Osteoblast (primary cell): ENCODE results near the gene CD8B2. TPM values are rescaled to one million over a fixed set of nuclear protein-coding genes. Genes with fewer than 3 reads are reported as not detected.

ENCODE experiments used
- DNase-seq: peaks from one replicate; pipeline ENCODE4 v3.0.0; 2011; ENCODE audit warnings: low spot score, mixed read lengths; ENCODE audit not compliant: insufficient read length; ENCODE audit errors: missing footprints
- H2AFZ ChIP-seq: 2 replicates; pipeline ENCODE4 v1.6.0; 2011; ENCODE audit warnings: mild to moderate bottlenecking, low read length
- H3K27ac ChIP-seq: 2 replicates; pipeline ENCODE4 v1.5.1; 2011; ENCODE audit warnings: mild to moderate bottlenecking, low read depth, low read length, moderate library complexity
- H3K27me3 ChIP-seq: 2 replicates; pipeline ENCODE4 v1.6.0; 2012; ENCODE audit warnings: mild to moderate bottlenecking, control low read depth, inconsistent platforms, low read length, moderate library complexity; ENCODE audit not compliant: insufficient read depth
- H3K36me3 ChIP-seq: 2 replicates; pipeline ENCODE4 v1.5.1; 2011; ENCODE audit warnings: mild to moderate bottlenecking, low read length, control low read depth, moderate library complexity; ENCODE audit not compliant: insufficient read depth
- H3K4me1 ChIP-seq: 2 replicates; pipeline ENCODE4 v1.5.1; 2011; ENCODE audit warnings: mild to moderate bottlenecking, low read length, control low read depth, moderate library complexity; ENCODE audit not compliant: insufficient read depth
- H3K4me2 ChIP-seq: 2 replicates; pipeline ENCODE4 v1.6.0; 2011; ENCODE audit warnings: mild to moderate bottlenecking, low read length; ENCODE audit not compliant: insufficient read depth
- H3K4me3 ChIP-seq: fragments of 200-600 bp; sonication (generic); 3 replicates; pipeline ENCODE4 v1.5.1; 2012; ENCODE audit warnings: mild to moderate bottlenecking, low read length, inconsistent platforms; ENCODE audit not compliant: insufficient read depth
- H3K79me2 ChIP-seq: 2 replicates; pipeline ENCODE4 v1.6.0; 2012; ENCODE audit warnings: mild to moderate bottlenecking, low read length, control low read depth, inconsistent platforms; ENCODE audit not compliant: insufficient read depth
- H3K9me3 ChIP-seq: 2 replicates; pipeline ENCODE4 v1.5.1; 2011; ENCODE audit warnings: low read depth, low read length, control low read depth
- H4K20me1 ChIP-seq: 2 replicates; pipeline ENCODE4 v1.6.0; 2012; ENCODE audit warnings: mild to moderate bottlenecking, low read length, control low read depth; ENCODE audit not compliant: insufficient read depth
- total RNA-seq: library from RNA; depleted of rRNA; stranded (reverse); fragments of >200 nt; gene quantifications from 2 replicates; pipeline ENCODE4 v1.2.3, GENCODE V29; 2012
- TF ChIP-seq, protein P1 (sequence below): IDR thresholded peaks from 2 replicates; pipeline ENCODE4 v1.5.1; 2011; ENCODE audit warnings: mild to moderate bottlenecking, low read depth, low read length, moderate library complexity; ENCODE audit errors: extremely low read depth

Gene CD8B2
- total RNA-seq, 1 donor = not detected

DNA sequence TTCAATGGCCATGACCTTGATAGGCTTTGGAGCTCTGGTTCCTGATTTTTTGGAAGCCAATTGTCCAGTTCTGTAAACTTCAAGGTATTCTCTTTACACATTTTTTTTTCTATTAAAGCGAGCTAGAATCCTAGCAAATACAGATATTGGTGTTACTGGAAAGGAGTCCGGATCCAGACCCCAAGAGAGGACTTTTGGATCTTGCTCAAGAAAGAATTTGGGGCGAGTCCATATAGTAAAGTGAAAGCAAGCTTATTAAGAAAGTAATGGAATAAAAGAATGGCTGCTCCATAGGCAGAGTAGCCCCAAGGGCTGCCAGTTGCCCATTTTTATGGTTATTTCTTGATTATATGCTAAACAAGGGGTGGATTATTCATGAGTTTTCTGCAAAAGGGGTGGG, 45.1 kb downstream of the CD8B2 start:
- Histone ChIP-seq H2AFZ (no peak overlapping the region), H3K27me3 (peaks cover 6% of the 10 kb centered on the region)
- TF ChIP-seq, protein P1, sequence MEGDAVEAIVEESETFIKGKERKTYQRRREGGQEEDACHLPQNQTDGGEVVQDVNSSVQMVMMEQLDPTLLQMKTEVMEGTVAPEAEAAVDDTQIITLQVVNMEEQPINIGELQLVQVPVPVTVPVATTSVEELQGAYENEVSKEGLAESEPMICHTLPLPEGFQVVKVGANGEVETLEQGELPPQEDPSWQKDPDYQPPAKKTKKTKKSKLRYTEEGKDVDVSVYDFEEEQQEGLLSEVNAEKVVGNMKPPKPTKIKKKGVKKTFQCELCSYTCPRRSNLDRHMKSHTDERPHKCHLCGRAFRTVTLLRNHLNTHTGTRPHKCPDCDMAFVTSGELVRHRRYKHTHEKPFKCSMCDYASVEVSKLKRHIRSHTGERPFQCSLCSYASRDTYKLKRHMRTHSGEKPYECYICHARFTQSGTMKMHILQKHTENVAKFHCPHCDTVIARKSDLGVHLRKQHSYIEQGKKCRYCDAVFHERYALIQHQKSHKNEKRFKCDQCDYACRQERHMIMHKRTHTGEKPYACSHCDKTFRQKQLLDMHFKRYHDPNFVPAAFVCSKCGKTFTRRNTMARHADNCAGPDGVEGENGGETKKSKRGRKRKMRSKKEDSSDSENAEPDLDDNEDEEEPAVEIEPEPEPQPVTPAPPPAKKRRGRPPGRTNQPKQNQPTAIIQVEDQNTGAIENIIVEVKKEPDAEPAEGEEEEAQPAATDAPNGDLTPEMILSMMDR = no peak

DNA sequence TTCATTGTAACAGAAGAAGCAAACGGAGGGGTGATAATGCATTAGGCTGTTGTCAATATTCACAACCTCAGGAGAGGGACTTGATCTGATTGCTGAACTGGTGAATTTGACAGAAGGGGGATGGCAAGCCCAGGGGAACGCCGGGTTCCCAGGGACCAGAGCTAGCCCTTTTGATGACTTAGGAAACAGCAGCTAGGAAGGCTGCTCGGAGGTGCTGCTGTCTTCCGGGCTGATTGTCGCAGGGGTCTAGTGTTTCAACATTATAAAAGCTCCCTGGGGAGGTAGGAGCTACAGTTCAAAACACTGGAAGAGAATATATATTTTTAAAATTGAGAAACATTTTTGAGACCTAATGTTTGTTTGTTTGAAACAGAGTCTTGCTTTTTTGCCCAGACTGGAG, 47.3 kb downstream of the CD8B2 start:
- no peaks in the 10 kb centered on the region for H3K4me1 ChIP-seq
- H3K4me2 ChIP-seq = no peak overlapping the region
- no peaks in the 10 kb centered on the region for H3K27me3 ChIP-seq
- no peaks in the 10 kb centered on the region for H3K9me3 ChIP-seq
- no peaks in the 10 kb centered on the region for H3K79me2 ChIP-seq
- peak; percentile 50 for DNase-seq
- TF ChIP-seq, protein P1 = no peak
- H3K36me3 ChIP-seq = no peaks in the 10 kb centered on the region
- no peak overlapping the region for H3K4me3 ChIP-seq
- no peak overlapping the region for H2AFZ ChIP-seq
- H3K27ac ChIP-seq = no peak overlapping the region
- H4K20me1 ChIP-seq = no peaks in the 10 kb centered on the region

More for the DNA sequence above, 45.1 kb downstream of the CD8B2 start:
- no peak for DNase-seq
- no peaks in the 10 kb centered on the region for H3K4me1 ChIP-seq
- H3K4me3 ChIP-seq = no peak overlapping the region
- no peaks in the 10 kb centered on the region for H3K9me3 ChIP-seq
- H3K4me2 ChIP-seq = no peak overlapping the region
- H3K27ac ChIP-seq = no peak overlapping the region
- no peaks in the 10 kb centered on the region for H4K20me1 ChIP-seq
- H3K36me3 ChIP-seq = no peaks in the 10 kb centered on the region
- H3K79me2 ChIP-seq = no peaks in the 10 kb centered on the region

DNA sequence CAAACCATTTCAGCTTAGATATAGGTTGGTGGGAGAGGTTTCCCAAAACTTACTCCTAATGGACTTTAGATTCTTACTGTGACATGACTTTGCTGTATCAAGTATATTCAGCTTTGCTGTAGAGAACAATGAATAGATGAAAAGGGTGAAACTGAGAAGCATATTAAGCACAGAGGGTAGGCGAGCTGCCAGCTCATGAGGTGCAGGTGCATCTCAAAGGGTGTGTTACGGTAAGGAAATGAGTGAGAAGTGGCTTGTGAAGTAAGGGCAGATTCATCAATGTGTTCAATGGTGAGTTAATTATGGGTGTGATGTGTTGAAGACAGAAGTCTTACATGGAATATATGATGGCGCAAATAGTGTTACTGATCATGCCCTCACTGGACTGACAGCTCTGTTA, 49.3 kb downstream of the CD8B2 start:
- Histone ChIP-seq H3K4me2 (no peak overlapping the region), H4K20me1 (no peaks in the 10 kb centered on the region), H2AFZ (no peak overlapping the region), H3K9me3 (no peaks in the 10 kb centered on the region), H3K36me3 (no peaks in the 10 kb centered on the region), H3K4me1 (no peaks in the 10 kb centered on the region), H3K79me2 (no peaks in the 10 kb centered on the region), H3K4me3 (no peak overlapping the region), H3K27me3 (no peaks in the 10 kb centered on the region), H3K27ac (no peak overlapping the region)
- TF ChIP-seq, protein P1 = no peak
- DNase-seq = no peak

DNA sequence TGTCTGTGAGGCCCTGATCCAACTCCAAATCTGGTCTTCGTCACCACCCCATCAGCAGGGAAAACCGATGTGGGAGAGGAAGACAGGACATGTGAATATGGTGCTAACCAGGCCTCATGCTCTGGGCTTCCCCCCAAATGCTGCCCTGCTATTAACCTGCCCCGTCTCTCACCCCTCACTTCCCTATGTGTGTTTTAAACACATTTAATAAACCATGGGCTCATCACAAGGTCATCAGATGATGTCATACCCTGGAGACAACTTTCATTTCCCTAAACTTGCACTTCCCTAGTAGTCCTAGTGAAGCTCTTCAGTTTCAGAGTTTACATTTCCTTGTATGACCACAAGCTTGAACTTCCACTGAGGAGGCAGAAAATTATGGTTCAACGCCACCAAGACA, 49.9 kb downstream of the CD8B2 start:
- no peaks in the 10 kb centered on the region for H4K20me1 ChIP-seq
- H3K27me3 ChIP-seq = no peaks in the 10 kb centered on the region
- H3K27ac ChIP-seq = no peak overlapping the region
- H3K4me2 ChIP-seq = no peak overlapping the region
- no peaks in the 10 kb centered on the region for H3K4me1 ChIP-seq
- no peaks in the 10 kb centered on the region for H3K9me3 ChIP-seq
- no peak overlapping the region for H3K4me3 ChIP-seq
- no peak overlapping the region for H2AFZ ChIP-seq
- TF ChIP-seq, protein P1 = no peak
- no peaks in the 10 kb centered on the region for H3K36me3 ChIP-seq
- DNase-seq = no peak
- no peaks in the 10 kb centered on the region for H3K79me2 ChIP-seq
